Measurements from ENCODE around the gene MRPL1. TPM values are rescaled to one million over a fixed set of nuclear protein-coding genes. Genes with fewer than 3 reads are reported as not detected.
A peak's percentile ranks its signal among the peaks of the same experiment; 100 is the strongest.

MRPL1 gene
- total and polyA plus RNA-seq, 2 of the 13 experiments (the other 11 are each of a cell fraction or from before 2014, with no cell fraction given): 23.3 to 61.5 TPM

DNA sequence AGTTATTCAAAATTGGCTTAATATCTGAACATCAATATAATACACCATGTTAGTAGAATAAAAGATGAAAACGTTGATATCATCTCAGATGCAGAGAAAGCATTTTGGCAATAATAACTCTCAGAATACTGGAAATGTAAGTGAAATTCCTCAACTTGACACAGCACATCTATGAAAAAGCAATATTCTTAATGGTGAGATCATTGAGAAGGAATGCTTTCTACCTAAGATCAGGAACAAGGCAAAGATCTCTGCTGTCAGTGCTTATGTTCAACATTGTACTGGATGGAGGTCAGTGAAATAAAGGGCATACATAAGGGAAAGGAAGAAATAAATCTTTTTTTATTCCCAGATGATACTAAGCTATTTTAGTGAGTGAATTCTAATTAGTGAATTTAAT lies 40.6 kb downstream of the MRPL1 start:
- no peaks in the 10 kb centered on the region for H3K27me3 ChIP-seq (ENCODE audit: control insufficient read depth in 1 of 2, insufficient read depth in 2 of 2, low read length in 2 of 2)
- DNase-seq (ENCODE audit: low spot score): no peak
- BruUV-seq (replicated peaks): no TSS peak
- H3K79me2 ChIP-seq (ENCODE audit: insufficient read depth, low read length): no peaks in the 10 kb centered on the region
- ATAC-seq: no peak
- no peaks in the 10 kb centered on the region for H3K9me3 ChIP-seq (ENCODE audit: low read length)
- 94% methylated on average over 1 of the region's 1 CpG for WGBS (ENCODE audit: low lambda C conversion rate)
- ChIA-PET POLR2A (no interaction called here), CTCF (ENCODE audit: low intra/inter-chr PET ratio, low total read pairs) (no interaction called here)
- in situ Hi-C loops (cut with HindIII; ENCODE audit: extremely low pct_ligation_motif_present, low pct_unique_long_range_greater_than_20kb): no loop called here
- intact Hi-C loops (cut with micrococcal nuclease; ENCODE audit: unreplicated experiment): no loop called here
- no peak overlapping the region for H3K9ac ChIP-seq (ENCODE audit: insufficient read depth, low read depth, low read length)
- H3K27ac ChIP-seq (ENCODE audit: extremely low read length, insufficient read depth, low read length): no peak overlapping the region
- H2AFZ ChIP-seq (ENCODE audit: low read length): no peak overlapping the region
- H3K4me2 ChIP-seq (ENCODE audit: low read depth, low read length): no peak overlapping the region
- H3K36me3 ChIP-seq (replicated peaks in 1 of 2; ENCODE audit: control insufficient read depth in 1 of 2, insufficient read depth in 2 of 2, low read length in 2 of 2): peaks cover 0 to 13% of the 10 kb centered on the region in 2 experiments; a peak in 2 of 5 replicates
- FAIRE-seq: no peak
- H3K4me3 ChIP-seq (replicated peaks in 1 of 3; ENCODE audit: insufficient read depth in 1 of 3, low read depth in 2 of 3, low read length in 3 of 3): no peak overlapping the region
- no peaks in the 10 kb centered on the region for H3K4me1 ChIP-seq (ENCODE audit: insufficient read depth, low read length)
- TF ChIP-seq MYNN (CRISPR knock-in tag; IDR thresholded peaks at IDR 0.05; ENCODE audit: low read depth) (no peak), MAFG (CRISPR knock-in tag; IDR thresholded peaks at IDR 0.05) (no peak)
- H4K20me1 ChIP-seq (ENCODE audit: insufficient read depth, low read length): no peaks in the 10 kb centered on the region

DNA sequence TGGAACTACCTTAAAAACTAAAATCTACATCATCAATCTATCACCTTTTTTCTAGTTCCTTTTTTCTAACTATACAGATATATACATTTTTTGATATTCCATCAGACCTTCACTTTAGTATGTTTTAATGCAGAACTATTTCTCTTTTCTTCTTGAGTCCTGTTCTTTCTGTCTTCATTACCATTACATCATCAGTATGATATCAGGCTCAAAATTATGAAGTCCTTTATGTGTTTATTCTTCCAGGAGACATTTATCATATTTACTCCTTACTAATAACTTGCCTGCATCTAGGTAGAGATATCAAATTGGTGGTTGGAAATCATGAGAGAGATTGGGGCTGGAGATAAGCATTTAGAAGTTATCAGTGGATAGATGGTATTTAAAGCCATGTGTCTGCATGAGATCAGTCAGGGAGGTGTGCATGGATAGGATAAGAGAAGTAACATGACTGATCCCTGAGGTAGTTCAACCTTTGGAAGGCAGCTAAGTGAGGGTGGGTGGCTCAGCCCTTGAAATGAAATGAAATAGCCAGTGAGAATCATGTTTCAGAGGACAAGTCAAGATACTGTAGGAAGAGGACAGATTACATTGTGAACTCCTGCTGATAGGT lies 43.1 kb downstream of the MRPL1 start:
- peak; percentile 78 for TF ChIP-seq ATF7 (IDR thresholded peaks at IDR 0.05)
- TF ChIP-seq ATF7 (CRISPR knock-in tag; IDR thresholded peaks at IDR 0.05): no peak
- TF ChIP-seq, protein P1, sequence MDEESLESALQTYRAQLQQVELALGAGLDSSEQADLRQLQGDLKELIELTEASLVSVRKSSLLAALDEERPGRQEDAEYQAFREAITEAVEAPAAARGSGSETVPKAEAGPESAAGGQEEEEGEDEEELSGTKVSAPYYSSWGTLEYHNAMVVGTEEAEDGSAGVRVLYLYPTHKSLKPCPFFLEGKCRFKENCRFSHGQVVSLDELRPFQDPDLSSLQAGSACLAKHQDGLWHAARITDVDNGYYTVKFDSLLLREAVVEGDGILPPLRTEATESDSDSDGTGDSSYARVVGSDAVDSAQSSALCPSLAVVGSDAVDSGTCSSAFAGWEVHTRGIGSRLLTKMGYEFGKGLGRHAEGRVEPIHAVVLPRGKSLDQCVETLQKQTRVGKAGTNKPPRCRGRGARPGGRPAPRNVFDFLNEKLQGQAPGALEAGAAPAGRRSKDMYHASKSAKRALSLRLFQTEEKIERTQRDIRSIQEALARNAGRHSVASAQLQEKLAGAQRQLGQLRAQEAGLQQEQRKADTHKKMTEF (CRISPR knock-in tag; IDR thresholded peaks at IDR 0.05): no peak
- no peak for TF ChIP-seq EEA1 (CRISPR knock-in tag; IDR thresholded peaks at IDR 0.05; ENCODE audit: borderline replicate concordance)
- no peak for DNase-seq (ENCODE audit: low spot score)
- intact Hi-C loops (cut with micrococcal nuclease; ENCODE audit: unreplicated experiment) (no loop called here), in situ Hi-C loops (cut with HindIII; ENCODE audit: extremely low pct_ligation_motif_present, low pct_unique_long_range_greater_than_20kb) (no loop called here)
- no peak overlapping the region for H2AFZ ChIP-seq (ENCODE audit: low read length)
- H3K27ac ChIP-seq (ENCODE audit: extremely low read length, insufficient read depth, low read length): no peak overlapping the region
- no TSS peak for BruUV-seq (replicated peaks)
- no peaks in the 10 kb centered on the region for H3K79me2 ChIP-seq (ENCODE audit: insufficient read depth, low read length)
- no peak overlapping the region for H3K4me2 ChIP-seq (ENCODE audit: low read depth, low read length)
- POLR2A ChIA-PET: no interaction called here
- H3K4me1 ChIP-seq (ENCODE audit: insufficient read depth, low read length): no peaks in the 10 kb centered on the region
- no peak overlapping the region for H3K4me3 ChIP-seq (replicated peaks in 1 of 3; ENCODE audit: insufficient read depth in 1 of 3, low read depth in 2 of 3, low read length in 3 of 3)
- FAIRE-seq: no peak
- H3K9me3 ChIP-seq (ENCODE audit: low read length): no peaks in the 10 kb centered on the region
- ATAC-seq: no peak
- H3K36me3 ChIP-seq (replicated peaks in 1 of 2; ENCODE audit: control insufficient read depth in 1 of 2, insufficient read depth in 2 of 2, low read length in 2 of 2): peaks cover 4 to 20% of the 10 kb centered on the region in 2 experiments; a peak in 4 of 5 replicates
- CTCF ChIA-PET (ENCODE audit: low intra/inter-chr PET ratio, low total read pairs): no interaction called here
- no peaks in the 10 kb centered on the region for H3K27me3 ChIP-seq (ENCODE audit: control insufficient read depth in 1 of 2, insufficient read depth in 2 of 2, low read length in 2 of 2)
- H4K20me1 ChIP-seq (ENCODE audit: insufficient read depth, low read length): no peaks in the 10 kb centered on the region
- H3K9ac ChIP-seq (ENCODE audit: insufficient read depth, low read depth, low read length): no peak overlapping the region
